ENCODE measurements around the gene FPR2. TPM values are rescaled to one million over a fixed set of nuclear protein-coding genes. Genes with fewer than 3 reads are reported as not detected.

FPR2 gene
- polyA plus RNA-seq, 1 donor (not counting 4 experiments of a cell fraction or from before 2014, with no cell fraction given), result 0.05 TPM

- Histone ChIP-seq H3K36me3 (ENCODE audit: control insufficient read depth in 2 of 2, extremely low read depth in 1 of 2, insufficient read depth in 2 of 2, low read length in 2 of 2) (no peaks in the 10 kb centered on the region), H2AFZ (ENCODE audit: control insufficient read depth, low read length) (no peak overlapping the region), H3K9ac (ENCODE audit: control insufficient read depth, extremely low read depth, insufficient read depth, low read length) (no peak overlapping the region), H3K9me3 (ENCODE audit: control insufficient read depth, low read depth, low read length) (no peaks in the 10 kb centered on the region), H3K27ac (ENCODE audit: control insufficient read depth, insufficient read depth, low read length) (no peak overlapping the region), H3K27me3 (ENCODE audit: control insufficient read depth, extremely low read depth, insufficient read depth, low read length) (peaks cover 3% of the 10 kb centered on the region), H3K4me3 (ENCODE audit: control insufficient read depth in 2 of 3, extremely low read depth in 1 of 3, insufficient read depth in 2 of 3, low read depth in 1 of 3, low read length in 3 of 3) (no peak overlapping the region), H3K9me1 (ENCODE audit: control insufficient read depth, extremely low read depth, insufficient read depth, low read length) (no peaks in the 10 kb centered on the region), H3K4me1 (ENCODE audit: control insufficient read depth, extremely low read depth, insufficient read depth, low read length) (peaks cover 14% of the 10 kb centered on the region), H3K4me2 (ENCODE audit: control insufficient read depth, extremely low read depth, insufficient read depth, low read depth, low read length) (no peak overlapping the region), H3K79me2 (ENCODE audit: control insufficient read depth, insufficient read depth, low read length) (no peaks in the 10 kb centered on the region), H4K20me1 (ENCODE audit: control insufficient read depth, extremely low read depth, insufficient read depth, low read length) (no peaks in the 10 kb centered on the region)
- FAIRE-seq, result no peak
- dilution Hi-C loops (cut with MboI; ENCODE audit: extremely low pct_ligation_motif_present, low sequenced_read_pairs), result no loop called here
- TF ChIP-seq EZH2 (IDR thresholded peaks at IDR 0.05; ENCODE audit: low read length), result no peak
- no peak for DNase-seq (ENCODE audit: low read depth, low spot score)
These were observed 21.0 kb downstream of the FPR2 start for GRCh38 chr19:51781999-51782398.

GRCh38 chr19:51783372-51783771 lies 22.4 kb downstream of the FPR2 start:
- Histone ChIP-seq H3K4me1 (ENCODE audit: control insufficient read depth, extremely low read depth, insufficient read depth, low read length) (peaks cover 14% of the 10 kb centered on the region), H3K9me3 (ENCODE audit: control insufficient read depth, low read depth, low read length) (no peaks in the 10 kb centered on the region), H3K4me2 (ENCODE audit: control insufficient read depth, extremely low read depth, insufficient read depth, low read depth, low read length) (no peak overlapping the region), H3K79me2 (ENCODE audit: control insufficient read depth, insufficient read depth, low read length) (no peaks in the 10 kb centered on the region), H3K9me1 (ENCODE audit: control insufficient read depth, extremely low read depth, insufficient read depth, low read length) (no peaks in the 10 kb centered on the region), H3K36me3 (ENCODE audit: control insufficient read depth in 2 of 2, extremely low read depth in 1 of 2, insufficient read depth in 2 of 2, low read length in 2 of 2) (no peaks in the 10 kb centered on the region), H3K9ac (ENCODE audit: control insufficient read depth, extremely low read depth, insufficient read depth, low read length) (no peak overlapping the region), H3K27ac (ENCODE audit: control insufficient read depth, insufficient read depth, low read length) (no peak overlapping the region), H2AFZ (ENCODE audit: control insufficient read depth, low read length) (no peak overlapping the region), H4K20me1 (ENCODE audit: control insufficient read depth, extremely low read depth, insufficient read depth, low read length) (no peaks in the 10 kb centered on the region), H3K27me3 (ENCODE audit: control insufficient read depth, extremely low read depth, insufficient read depth, low read length) (peaks cover 3% of the 10 kb centered on the region), H3K4me3 (ENCODE audit: control insufficient read depth in 2 of 3, extremely low read depth in 1 of 3, insufficient read depth in 2 of 3, low read depth in 1 of 3, low read length in 3 of 3) (no peak overlapping the region)
- dilution Hi-C loops (cut with MboI; ENCODE audit: extremely low pct_ligation_motif_present, low sequenced_read_pairs), result no loop called here
- DNase-seq (ENCODE audit: low read depth, low spot score) (no peak), FAIRE-seq (no peak)
- TF ChIP-seq CTCF (optimal IDR thresholded peaks at IDR 0.05 in 1 of 3, IDR thresholded peaks at IDR 0.05 in 1 of 3, conservative IDR thresholded peaks at IDR 0.05 in 1 of 3; ENCODE audit: extremely low read depth in 1 of 3, insufficient read depth in 2 of 3, low read length in 3 of 3), result peak; percentile 19 to 60 (median 57)
- no peak for TF ChIP-seq EZH2 (IDR thresholded peaks at IDR 0.05; ENCODE audit: low read length)

- no peak overlapping the region for H3K4me3 ChIP-seq (ENCODE audit: control insufficient read depth in 2 of 3, extremely low read depth in 1 of 3, insufficient read depth in 2 of 3, low read depth in 1 of 3, low read length in 3 of 3)
- no peaks in the 10 kb centered on the region for H3K9me3 ChIP-seq (ENCODE audit: control insufficient read depth, low read depth, low read length)
- no peak for TF ChIP-seq EZH2 (IDR thresholded peaks at IDR 0.05; ENCODE audit: low read length)
- TF ChIP-seq CTCF (optimal IDR thresholded peaks at IDR 0.05 in 1 of 3, IDR thresholded peaks at IDR 0.05 in 1 of 3, conservative IDR thresholded peaks at IDR 0.05 in 1 of 3; ENCODE audit: extremely low read depth in 1 of 3, insufficient read depth in 2 of 3, low read length in 3 of 3), result no peak
- no peaks in the 10 kb centered on the region for H3K36me3 ChIP-seq (ENCODE audit: control insufficient read depth in 2 of 2, extremely low read depth in 1 of 2, insufficient read depth in 2 of 2, low read length in 2 of 2)
- H4K20me1 ChIP-seq (ENCODE audit: control insufficient read depth, extremely low read depth, insufficient read depth, low read length), result no peaks in the 10 kb centered on the region
- no peak for DNase-seq (ENCODE audit: low read depth, low spot score)
- no peak overlapping the region for H2AFZ ChIP-seq (ENCODE audit: control insufficient read depth, low read length)
- no peak for FAIRE-seq
- H3K4me1 ChIP-seq (ENCODE audit: control insufficient read depth, extremely low read depth, insufficient read depth, low read length), result peaks cover 14% of the 10 kb centered on the region
- peak overlapping the region; percentile 34 for H3K9ac ChIP-seq (ENCODE audit: control insufficient read depth, extremely low read depth, insufficient read depth, low read length)
- H3K27ac ChIP-seq (ENCODE audit: control insufficient read depth, insufficient read depth, low read length), result peak overlapping the region; percentile 50
- no peaks in the 10 kb centered on the region for H3K79me2 ChIP-seq (ENCODE audit: control insufficient read depth, insufficient read depth, low read length)
- dilution Hi-C loops (cut with MboI; ENCODE audit: extremely low pct_ligation_motif_present, low sequenced_read_pairs), result no loop called here
- no peaks in the 10 kb centered on the region for H3K9me1 ChIP-seq (ENCODE audit: control insufficient read depth, extremely low read depth, insufficient read depth, low read length)
- H3K27me3 ChIP-seq (ENCODE audit: control insufficient read depth, extremely low read depth, insufficient read depth, low read length), result peaks cover 3% of the 10 kb centered on the region
- H3K4me2 ChIP-seq (ENCODE audit: control insufficient read depth, extremely low read depth, insufficient read depth, low read depth, low read length), result peak overlapping the region; percentile 18
These were observed 23.3 kb downstream of the FPR2 start for GRCh38 chr19:51784109-51784785.
